Stimulated activated naive CD8-positive, alpha-beta T cell treated with anti-CD3 and anti-CD28 coated beads, Interleukin-15, amount 100 ng/mL, for 72 hours (primary cell): ENCODE results near the gene CD79A.
A peak's percentile ranks its signal among the peaks of the same experiment; 100 is the strongest.

ENCODE experiments used
- ATAC-seq: fragments of 150-1000 bp; cut with Tn5 transposase; 2 replicates; pipeline ENCODE4 v1.10.0; 2021; ENCODE audit warnings: mild to moderate bottlenecking, moderate library complexity
- DNase-seq, 2 donors: peaks; one replicate each; pipeline ENCODE4 v3.0.0; 2021 to 2022
- H3K27ac Mint-ChIP-seq, 2 donors: one replicate each; pipeline ENCODE4 v1.8.0; 2022; ENCODE audit warnings: mild to moderate bottlenecking in 2 of 2, mixed read lengths in 2 of 2, moderate library complexity in 2 of 2
- H3K27me3 Mint-ChIP-seq: one replicate; pipeline ENCODE4 v1.8.0; 2022; ENCODE audit warnings: mixed read lengths
- H3K4me1 Mint-ChIP-seq: one replicate; pipeline ENCODE4 v1.8.0; 2022; ENCODE audit warnings: mild to moderate bottlenecking, mixed read lengths
- H3K4me3 Mint-ChIP-seq, 2 donors: one replicate each; pipeline ENCODE4 v1.8.0; 2022; ENCODE audit warnings: mild to moderate bottlenecking in 2 of 2, mixed read lengths in 2 of 2, moderate library complexity in 1 of 2
- H3K9me3 Mint-ChIP-seq, 2 donors: one replicate each; pipeline ENCODE4 v1.8.0; 2022; ENCODE audit warnings: mixed read lengths in 2 of 2

Gene CD79A

DNA sequence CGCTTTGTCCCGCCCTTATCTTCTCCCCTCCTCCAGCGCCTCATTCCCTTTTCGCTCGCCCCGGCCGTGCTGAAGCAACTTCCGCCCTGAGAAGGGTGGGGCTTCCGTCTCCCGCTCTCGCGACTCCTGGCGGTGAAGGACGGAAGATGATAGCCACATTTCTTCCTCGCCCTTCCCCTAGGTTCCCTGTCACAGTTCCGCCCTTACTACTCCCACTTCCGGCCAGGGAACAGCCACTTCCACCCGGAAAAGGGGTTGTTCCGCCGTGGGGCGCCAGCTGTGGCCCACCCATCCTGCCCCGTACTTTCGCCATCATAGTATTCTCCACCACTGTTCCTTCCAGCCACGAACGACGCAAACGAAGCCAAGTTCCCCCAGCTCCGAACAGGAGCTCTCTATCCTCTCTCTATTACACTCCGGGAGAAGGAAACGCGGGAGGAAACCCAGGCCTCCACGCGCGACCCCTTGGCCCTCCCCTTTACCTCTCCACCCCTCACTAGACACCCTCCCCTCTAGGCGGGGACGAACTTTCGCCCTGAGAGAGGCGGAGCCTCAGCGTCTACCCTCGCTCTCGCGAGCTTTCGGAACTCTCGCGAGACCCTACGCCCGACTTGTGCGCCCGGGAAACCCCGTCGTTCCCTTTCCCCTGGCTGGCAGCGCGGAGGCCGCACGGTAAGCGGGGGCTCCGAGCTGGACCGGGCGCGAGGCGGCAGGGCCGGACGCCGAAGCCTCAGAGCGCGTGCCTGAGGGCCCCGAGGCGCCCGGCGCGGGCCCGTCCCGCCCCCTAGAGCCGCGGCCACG, 17.3 kb upstream of the CD79A start, which contains the start of gene RPS19:
Gene RPS19 (plus strand): TSS at position 638 of the 801 bp plus-strand sequence. CDS start 520 bp downstream, outside the sequence.
- Mint-ChIP-seq H3K9me3 (no peaks in the 10 kb centered on the region), H3K27me3 (no peaks in the 10 kb centered on the region), H3K4me3 (peak within 1 kb of the TSS; percentile 86 to 90), H3K27ac (peak within 1 kb of the TSS; percentile 99), H3K4me1 (peaks cover 42% of the 10 kb centered on the region)
- ATAC-seq: peak; percentile 91
- DNase-seq: peak; percentile 98

GRCh38 chr19:41860419-41861115, 16.5 kb upstream of the CD79A start:
- Mint-ChIP-seq H3K27me3 (no peaks in the 10 kb centered on the region), H3K4me3 (peak overlapping the region; percentile 86 to 90), H3K27ac (peak overlapping the region; percentile 97 to 99), H3K4me1 (peaks cover 48% of the 10 kb centered on the region), H3K9me3 (no peaks in the 10 kb centered on the region)
- DNase-seq (peak in 1 of 2 donors; percentile 37), ATAC-seq (no peak)

DNA sequence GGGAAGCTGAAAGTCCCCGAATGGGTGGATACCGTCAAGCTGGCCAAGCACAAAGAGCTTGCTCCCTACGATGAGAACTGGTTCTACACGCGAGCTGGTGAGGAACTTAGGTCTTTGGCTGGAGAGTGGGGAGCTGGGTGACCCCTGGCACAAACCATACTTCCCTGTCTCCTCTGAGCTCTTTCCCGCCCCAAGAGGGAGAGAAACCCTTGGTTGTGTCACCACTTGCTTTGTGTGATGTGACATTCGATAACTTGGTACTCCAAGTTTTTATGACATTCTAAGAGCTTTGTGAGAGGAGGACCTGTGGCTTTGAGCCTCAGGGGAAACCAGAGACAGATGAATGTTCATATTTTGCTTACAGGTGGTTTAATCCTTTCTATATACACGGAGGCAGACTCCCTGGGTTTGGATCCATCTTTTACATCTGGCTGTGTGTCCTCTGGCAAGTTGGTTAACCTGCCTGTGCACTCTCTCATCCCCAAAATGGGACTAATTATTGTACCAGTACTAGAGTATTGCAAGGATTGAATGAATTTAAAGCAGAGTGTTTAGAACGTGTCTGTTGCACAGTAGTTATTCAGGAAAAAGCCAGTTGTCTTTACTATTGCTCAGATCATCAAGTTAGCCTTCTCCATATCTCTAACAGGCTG, 15.8 kb upstream of the CD79A start:
- Mint-ChIP-seq H3K9me3 (no peaks in the 10 kb centered on the region), H3K4me3 (peak overlapping the region; percentile 86 to 90), H3K27me3 (no peaks in the 10 kb centered on the region), H3K4me1 (peaks cover 55% of the 10 kb centered on the region), H3K27ac (peak overlapping the region; percentile 97 to 99)
- no peak for ATAC-seq
- DNase-seq: no peak

DNA sequence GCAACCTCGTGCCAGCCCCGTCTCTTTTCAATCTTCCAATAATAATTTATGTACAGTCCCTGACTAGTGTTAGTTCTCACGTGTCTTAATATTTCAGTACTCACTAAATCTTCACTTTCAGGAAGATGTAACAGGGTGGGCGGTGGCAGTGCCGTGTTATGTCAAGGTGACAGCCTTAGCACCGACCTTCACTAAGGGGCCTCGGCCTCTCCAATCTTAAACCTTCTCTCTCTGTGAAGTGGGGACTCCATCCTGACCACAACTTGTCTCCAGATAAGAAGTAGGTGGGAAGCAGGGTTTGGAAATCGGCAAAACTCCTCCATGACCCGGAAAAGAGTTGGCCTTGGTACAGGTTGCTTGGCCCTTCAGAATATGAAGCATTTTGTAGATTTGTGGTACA, 15.2 kb upstream of the CD79A start:
- no peaks in the 10 kb centered on the region for H3K27me3 Mint-ChIP-seq
- H3K9me3 Mint-ChIP-seq: no peaks in the 10 kb centered on the region
- ATAC-seq: no peak
- no peak for DNase-seq
- H3K4me1 Mint-ChIP-seq: peaks cover 61% of the 10 kb centered on the region
- H3K4me3 Mint-ChIP-seq: peak overlapping the region; percentile 86 to 90
- peak overlapping the region; percentile 97 to 99 for H3K27ac Mint-ChIP-seq

GRCh38 chr19:41862445-41862986, 14.6 kb upstream of the CD79A start:
- peak overlapping the region; percentile 86 to 90 for H3K4me3 Mint-ChIP-seq
- no peaks in the 10 kb centered on the region for H3K9me3 Mint-ChIP-seq
- H3K27me3 Mint-ChIP-seq: no peaks in the 10 kb centered on the region
- DNase-seq (peak in 1 of 2 donors; percentile 39), ATAC-seq (no peak)
- H3K4me1 Mint-ChIP-seq: peaks cover 68% of the 10 kb centered on the region
- peak overlapping the region; percentile 86 to 99 for H3K27ac Mint-ChIP-seq

GRCh38 chr19:41863209-41863931, 13.7 kb upstream of the CD79A start:
- Mint-ChIP-seq H3K4me1 (peaks cover 76% of the 10 kb centered on the region), H3K27me3 (no peaks in the 10 kb centered on the region), H3K9me3 (no peaks in the 10 kb centered on the region), H3K4me3 (peak overlapping the region; percentile 86 to 90), H3K27ac (peak overlapping the region; percentile 94 to 95)
- ATAC-seq (no peak), DNase-seq (no peak)

- Mint-ChIP-seq H3K27me3 (no peaks in the 10 kb centered on the region), H3K27ac (peak overlapping the region; percentile 94 to 98), H3K9me3 (no peaks in the 10 kb centered on the region), H3K4me3 (peak overlapping the region; percentile 82 to 86), H3K4me1 (peaks cover 86% of the 10 kb centered on the region)
- ATAC-seq (no peak), DNase-seq (no peak)
These were observed 12.7 kb upstream of the CD79A start for GRCh38 chr19:41864374-41864773.

DNA sequence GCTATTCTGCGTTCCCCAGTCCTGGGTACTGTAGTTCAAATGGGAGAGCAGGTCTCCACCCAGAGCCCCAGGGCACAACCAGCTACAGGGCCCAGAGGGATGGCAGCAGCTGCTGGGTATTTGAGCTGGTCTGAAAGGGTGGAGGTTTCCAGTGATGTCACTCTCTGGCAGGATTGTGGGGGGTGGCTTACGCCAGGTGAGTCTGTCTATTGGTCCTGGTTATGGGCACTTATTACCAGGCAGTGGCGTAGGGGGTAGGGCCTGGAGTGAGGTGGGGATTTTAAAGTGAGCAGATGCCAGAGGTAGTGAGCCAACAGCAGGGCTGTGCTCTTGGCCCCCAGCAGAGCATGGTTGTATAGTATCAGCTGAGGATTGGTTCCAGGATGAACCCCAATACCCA, 10.8 kb upstream of the CD79A start:
- no peak for DNase-seq
- Mint-ChIP-seq H3K4me3 (peak overlapping the region; percentile 71 to 73), H3K27me3 (no peaks in the 10 kb centered on the region)

DNA sequence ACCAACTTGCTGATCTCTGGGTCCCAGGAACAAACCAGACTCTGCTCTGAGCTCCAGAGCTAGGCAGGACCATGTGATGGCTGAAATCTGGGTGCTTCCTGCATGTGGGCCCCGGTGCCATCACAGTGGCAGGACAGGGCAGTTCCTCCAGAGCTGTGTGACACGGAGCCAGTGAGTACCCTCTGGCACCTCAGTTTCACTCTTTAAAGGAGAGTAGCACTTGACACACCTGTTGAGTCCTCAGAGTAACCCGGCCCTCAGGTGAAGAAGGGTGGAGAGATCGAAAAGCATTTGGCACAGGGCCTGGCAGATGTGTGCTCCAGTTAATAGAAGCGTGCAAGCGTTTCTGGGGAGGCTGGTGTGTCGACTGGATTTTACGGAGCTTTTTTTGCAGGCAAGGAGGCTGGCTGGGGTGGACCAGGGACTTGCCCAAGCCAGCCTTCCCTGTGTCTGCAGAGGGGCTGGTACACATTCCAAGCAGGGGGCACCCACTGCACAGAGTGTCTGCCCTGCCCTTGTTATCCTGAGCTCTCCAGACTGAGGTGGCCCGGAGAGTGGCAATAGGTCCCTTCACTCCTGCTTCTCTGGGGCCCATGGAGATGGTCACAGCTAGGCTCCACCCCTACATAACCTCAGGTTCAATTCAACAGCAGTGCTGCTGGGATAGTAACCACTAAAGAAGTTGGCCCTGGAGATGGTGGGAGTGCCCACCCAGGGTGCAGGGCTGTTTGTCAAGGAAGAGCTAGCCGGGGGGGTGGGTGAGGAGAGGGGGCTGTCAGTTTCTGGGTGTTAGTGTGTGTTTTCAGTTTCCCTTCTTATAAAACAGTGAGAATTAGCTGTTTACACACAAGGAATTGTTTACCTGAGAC, 8.7 kb upstream of the CD79A start:
- Mint-ChIP-seq H3K4me1 (peaks cover 99% of the 10 kb centered on the region), H3K9me3 (no peaks in the 10 kb centered on the region)

More for the DNA sequence above, 10.8 kb upstream of the CD79A start:
- no peak for ATAC-seq
- Mint-ChIP-seq H3K9me3 (no peaks in the 10 kb centered on the region), H3K27ac (peak overlapping the region; percentile 87 to 97), H3K4me1 (peaks cover 99% of the 10 kb centered on the region)

GRCh38 chr19:41868989-41869300, 8.1 kb upstream of the CD79A start:
- Mint-ChIP-seq H3K27me3 (no peaks in the 10 kb centered on the region), H3K4me3 (peak overlapping the region in 1 of 2 donors; percentile 55), H3K4me1 (peaks cover 97% of the 10 kb centered on the region), H3K9me3 (no peaks in the 10 kb centered on the region), H3K27ac (peak overlapping the region; percentile 40 to 84)
- DNase-seq: no peak
- ATAC-seq: no peak

More for the DNA sequence above, 8.7 kb upstream of the CD79A start:
- Mint-ChIP-seq H3K27me3 (no peaks in the 10 kb centered on the region), H3K4me3 (peak overlapping the region; percentile 38 to 55), H3K27ac (peak overlapping the region; percentile 56 to 86)
- no peak for DNase-seq
- ATAC-seq: no peak

GRCh38 chr19:41869374-41869955, 7.6 kb upstream of the CD79A start:
- H3K27ac Mint-ChIP-seq: peak overlapping the region; percentile 81 to 84
- H3K9me3 Mint-ChIP-seq: no peaks in the 10 kb centered on the region
- DNase-seq (no peak), ATAC-seq (no peak)
- no peaks in the 10 kb centered on the region for H3K27me3 Mint-ChIP-seq
- peak overlapping the region; percentile 25 to 35 for H3K4me3 Mint-ChIP-seq
- H3K4me1 Mint-ChIP-seq: peaks cover 94% of the 10 kb centered on the region

DNA sequence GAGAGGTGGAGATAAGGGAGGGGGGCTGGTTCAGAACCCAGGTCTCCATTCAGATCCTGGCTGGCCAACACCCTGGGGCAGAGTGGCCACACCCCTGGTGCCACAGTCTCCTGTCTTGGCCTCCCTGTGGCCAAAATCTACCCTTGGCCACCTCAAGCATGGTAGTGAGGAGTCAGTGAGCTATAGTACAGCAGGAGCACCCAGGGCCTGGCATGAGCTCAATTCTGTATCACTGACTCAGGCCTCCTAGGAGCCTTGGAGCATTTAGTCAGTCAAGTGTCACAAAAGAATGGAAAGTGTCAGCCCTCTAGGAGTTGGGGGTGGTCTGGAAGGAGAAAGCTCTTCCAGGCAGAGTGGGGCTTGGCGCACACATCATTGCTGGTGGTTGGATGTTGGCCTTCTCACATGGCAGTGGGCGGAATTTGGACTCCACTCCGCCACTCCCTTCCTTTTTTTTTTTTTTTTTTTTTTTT, 6.6 kb upstream of the CD79A start:
- peak overlapping the region; percentile 83 to 84 for H3K27ac Mint-ChIP-seq
- H3K4me1 Mint-ChIP-seq: peaks cover 95% of the 10 kb centered on the region
- H3K27me3 Mint-ChIP-seq: no peaks in the 10 kb centered on the region
- no peaks in the 10 kb centered on the region for H3K9me3 Mint-ChIP-seq
- ATAC-seq (no peak), DNase-seq (no peak)
- peak overlapping the region; percentile 57 to 63 for H3K4me3 Mint-ChIP-seq

DNA sequence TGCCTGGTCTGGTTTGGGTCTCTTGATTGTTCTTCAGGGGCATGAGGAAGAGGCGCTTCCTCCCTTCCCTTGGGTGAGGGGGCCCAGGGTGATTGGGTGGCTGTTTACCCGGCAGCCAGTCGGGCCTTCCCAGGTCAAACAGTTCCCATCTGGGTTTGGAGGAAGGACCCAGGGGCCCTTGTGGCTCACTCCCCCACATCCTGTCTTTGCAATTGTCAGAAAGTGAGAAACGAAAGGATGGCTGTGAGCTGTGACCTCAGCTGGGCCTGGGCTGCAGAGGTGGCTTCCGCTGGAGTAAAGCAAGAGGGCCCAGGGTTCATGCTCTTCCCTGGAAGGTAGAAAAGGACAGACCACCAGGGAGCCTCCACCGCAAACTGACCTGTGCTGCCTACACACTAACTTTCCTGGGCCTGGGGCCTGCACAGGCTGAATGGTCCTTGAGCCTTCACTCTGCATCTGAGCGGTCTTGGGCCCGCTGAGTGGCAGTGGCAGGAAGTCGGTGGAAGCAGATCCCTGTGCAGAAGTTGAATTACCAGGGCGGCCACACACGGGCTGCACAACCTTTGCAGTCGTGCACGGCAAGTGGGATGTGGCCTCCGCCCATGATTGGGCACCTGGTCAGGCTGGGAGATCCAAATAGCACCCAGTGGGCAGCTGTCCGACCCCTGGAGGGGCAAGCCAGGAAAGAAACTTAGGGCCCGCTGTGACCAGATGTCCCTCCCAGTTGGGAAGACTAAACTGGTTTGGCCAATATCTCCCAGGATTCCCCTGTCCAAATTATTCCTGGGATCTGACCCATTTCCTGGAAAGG, 5.3 kb upstream of the CD79A start:
- peak overlapping the region; percentile 63 to 64 for H3K4me3 Mint-ChIP-seq
- H3K4me1 Mint-ChIP-seq: peaks cover 95% of the 10 kb centered on the region
- DNase-seq: peak; percentile 78 to 86
- no peaks in the 10 kb centered on the region for H3K27me3 Mint-ChIP-seq
- H3K27ac Mint-ChIP-seq: peak overlapping the region; percentile 93 to 97
- ATAC-seq: peak; percentile 86
- no peaks in the 10 kb centered on the region for H3K9me3 Mint-ChIP-seq
